Dendritic cell treated with granulocyte-macrophage colony-stimulating factor and Interleukin-4, amounts not matched to agents 40 ng/mL and 50 ng/mL, for 4 days (primary cell): Measurements from ENCODE around the gene BCAS3.

ENCODE experiments used
- H3K27ac Mint-ChIP-seq: one replicate; pipeline ENCODE4 v1.8.0; 2022; ENCODE audit warnings: mild to moderate bottlenecking, mixed read lengths
- H3K27me3 Mint-ChIP-seq: one replicate; pipeline ENCODE4 v1.8.0; 2022; ENCODE audit warnings: mild to moderate bottlenecking, mixed read lengths
- H3K36me3 Mint-ChIP-seq: one replicate; pipeline ENCODE4 v1.8.0; 2022; ENCODE audit warnings: low read depth, mixed read lengths
- H3K4me1 Mint-ChIP-seq: one replicate; pipeline ENCODE4 v1.8.0; 2022; ENCODE audit warnings: low read depth, mixed read lengths
- H3K4me3 Mint-ChIP-seq: one replicate; pipeline ENCODE4 v1.8.0; 2022; ENCODE audit warnings: mild to moderate bottlenecking, moderate library complexity, mixed read lengths
- H3K9me3 Mint-ChIP-seq: one replicate; pipeline ENCODE4 v1.8.0; 2022; ENCODE audit warnings: mixed read lengths
- intact Hi-C: fragments of 100-400 bp; cut with micrococcal nuclease; formaldehyde crosslinking; loops from one replicate; pipeline ENCODE4 v1.15.0; 2022

BCAS3 gene

GRCh38 chr17:61391595-61392291 is 714.1 kb downstream of the BCAS3 start:
- H3K4me1 Mint-ChIP-seq = peaks cover 4% of the 10 kb centered on the region
- H3K27me3 Mint-ChIP-seq = peaks cover 74% of the 10 kb centered on the region
- H3K4me3 Mint-ChIP-seq = no peak overlapping the region
- H3K27ac Mint-ChIP-seq = no peak overlapping the region
- no peaks in the 10 kb centered on the region for H3K9me3 Mint-ChIP-seq
- intact Hi-C loops = loop anchor here (5.0 kb wide), 2 partner anchors 389 to 669 kb away; no protein-coding TSS in a partner anchor
- no peaks in the 10 kb centered on the region for H3K36me3 Mint-ChIP-seq

DNA sequence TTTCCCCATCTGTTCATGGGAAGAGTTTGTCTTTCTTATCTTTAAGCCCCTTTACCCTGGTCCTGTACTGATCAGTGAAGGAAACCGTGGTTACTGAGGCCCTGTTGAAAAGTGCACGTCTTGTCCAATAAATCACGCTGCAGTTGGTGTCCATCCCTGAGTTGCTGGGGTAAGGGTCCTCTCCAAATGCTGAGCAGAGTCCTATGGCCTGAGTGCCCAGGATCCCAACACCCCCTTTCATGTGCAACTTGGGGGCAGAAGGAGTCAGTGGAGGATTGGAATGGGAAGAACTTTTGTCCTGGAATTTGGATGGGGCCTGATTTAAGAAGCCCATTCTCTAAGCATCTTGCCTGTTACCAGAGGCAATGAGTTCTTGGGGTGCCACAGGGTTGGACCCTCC is 715.0 kb downstream of the BCAS3 start:
- no peak overlapping the region for H3K4me3 Mint-ChIP-seq
- H3K36me3 Mint-ChIP-seq = no peaks in the 10 kb centered on the region
- no peaks in the 10 kb centered on the region for H3K9me3 Mint-ChIP-seq
- H3K27me3 Mint-ChIP-seq = peaks cover 80% of the 10 kb centered on the region
- peaks cover 4% of the 10 kb centered on the region for H3K4me1 Mint-ChIP-seq
- intact Hi-C loops = loop anchor here (5.0 kb wide), 2 partner anchors 390 to 670 kb away; no protein-coding TSS in a partner anchor
- no peak overlapping the region for H3K27ac Mint-ChIP-seq

- H3K4me3 Mint-ChIP-seq = no peak overlapping the region
- intact Hi-C loops = loop anchor here (5.0 kb wide), 2 partner anchors 391 to 671 kb away; no protein-coding TSS in a partner anchor
- H3K27ac Mint-ChIP-seq = no peak overlapping the region
- H3K36me3 Mint-ChIP-seq = no peaks in the 10 kb centered on the region
- no peaks in the 10 kb centered on the region for H3K9me3 Mint-ChIP-seq
- peaks cover 86% of the 10 kb centered on the region for H3K27me3 Mint-ChIP-seq
- H3K4me1 Mint-ChIP-seq = peaks cover 13% of the 10 kb centered on the region
These were observed 715.9 kb downstream of the BCAS3 start for GRCh38 chr17:61393550-61393903.

DNA sequence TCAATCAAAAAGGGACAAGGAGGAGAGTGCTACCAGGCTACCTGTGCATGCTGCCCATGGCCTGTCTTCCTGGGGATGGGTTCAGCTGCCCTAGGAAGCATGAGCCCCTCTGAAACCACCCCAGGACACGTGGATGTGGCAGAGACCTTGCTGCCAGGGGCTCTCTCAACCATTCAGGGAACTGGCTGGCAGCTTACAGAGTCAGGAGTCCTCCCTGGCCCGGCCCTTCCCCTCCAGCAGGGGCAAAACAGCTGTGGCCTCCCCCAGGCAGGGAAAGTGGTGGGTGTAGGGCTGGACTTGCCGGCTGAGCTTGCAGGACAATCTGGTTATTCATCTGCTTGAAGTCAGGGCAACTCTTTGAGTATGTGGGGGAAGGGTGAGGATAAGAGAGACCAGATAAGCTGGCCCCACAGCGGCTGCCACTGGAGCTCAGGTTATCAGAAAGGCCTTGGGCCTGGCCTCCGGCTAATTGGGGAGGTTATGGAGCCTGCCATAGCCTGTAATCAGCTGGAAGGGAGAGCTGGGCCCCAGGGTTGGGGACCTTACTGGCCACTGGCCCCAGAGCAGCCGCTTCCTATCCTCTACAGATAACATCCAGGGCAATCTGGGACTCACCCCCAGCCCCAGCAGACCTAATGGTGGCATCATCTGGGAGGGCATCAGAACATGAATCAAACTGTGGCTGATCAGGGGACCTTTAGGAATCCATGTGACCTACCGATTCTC is 716.4 kb downstream of the BCAS3 start:
- intact Hi-C loops = loop anchor here (5.0 kb wide), 2 partner anchors 392 to 672 kb away; no protein-coding TSS in a partner anchor
- Mint-ChIP-seq H3K27ac (no peak overlapping the region), H3K27me3 (peaks cover 86% of the 10 kb centered on the region), H3K4me1 (peaks cover 16% of the 10 kb centered on the region), H3K36me3 (no peaks in the 10 kb centered on the region), H3K4me3 (no peak overlapping the region), H3K9me3 (no peaks in the 10 kb centered on the region)

- peaks cover 84% of the 10 kb centered on the region for H3K27me3 Mint-ChIP-seq
These were observed 717.2 kb downstream of the BCAS3 start for GRCh38 chr17:61394630-61395408.

GRCh38 chr17:61395409-61395982 is 717.8 kb downstream of the BCAS3 start:
- Mint-ChIP-seq H3K27me3 (peaks cover 78% of the 10 kb centered on the region), H3K27ac (no peak overlapping the region), H3K4me1 (peaks cover 16% of the 10 kb centered on the region), H3K9me3 (no peaks in the 10 kb centered on the region), H3K36me3 (no peaks in the 10 kb centered on the region), H3K4me3 (no peak overlapping the region)
- intact Hi-C loops = no loop called here

More at GRCh38 chr17:61394630-61395408, 717.2 kb downstream of the BCAS3 start:
- no peak overlapping the region for H3K4me3 Mint-ChIP-seq
- H3K9me3 Mint-ChIP-seq = no peaks in the 10 kb centered on the region
- H3K4me1 Mint-ChIP-seq = peaks cover 16% of the 10 kb centered on the region
- intact Hi-C loops = loop anchor here (5.0 kb wide), 2 partner anchors 393 to 673 kb away; no protein-coding TSS in a partner anchor
- no peak overlapping the region for H3K27ac Mint-ChIP-seq
- no peaks in the 10 kb centered on the region for H3K36me3 Mint-ChIP-seq

- no peaks in the 10 kb centered on the region for H3K9me3 Mint-ChIP-seq
- H3K27ac Mint-ChIP-seq = no peak overlapping the region
- intact Hi-C loops = no loop called here
- H3K36me3 Mint-ChIP-seq = no peaks in the 10 kb centered on the region
- peaks cover 21% of the 10 kb centered on the region for H3K4me1 Mint-ChIP-seq
- H3K4me3 Mint-ChIP-seq = no peak overlapping the region
- H3K27me3 Mint-ChIP-seq = peaks cover 78% of the 10 kb centered on the region
These were observed 718.4 kb downstream of the BCAS3 start for GRCh38 chr17:61395983-61396585.

- Mint-ChIP-seq H3K27me3 (peaks cover 79% of the 10 kb centered on the region), H3K4me1 (peaks cover 25% of the 10 kb centered on the region), H3K36me3 (no peaks in the 10 kb centered on the region), H3K27ac (no peak overlapping the region), H3K4me3 (no peak overlapping the region), H3K9me3 (no peaks in the 10 kb centered on the region)
- intact Hi-C loops = no loop called here
These were observed 719.0 kb downstream of the BCAS3 start for GRCh38 chr17:61396586-61397085.

GRCh38 chr17:61397086-61397842 is 719.6 kb downstream of the BCAS3 start:
- intact Hi-C loops = no loop called here
- H3K4me3 Mint-ChIP-seq = no peak overlapping the region
- H3K4me1 Mint-ChIP-seq = peaks cover 26% of the 10 kb centered on the region
- peaks cover 79% of the 10 kb centered on the region for H3K27me3 Mint-ChIP-seq
- H3K9me3 Mint-ChIP-seq = no peaks in the 10 kb centered on the region
- H3K36me3 Mint-ChIP-seq = no peaks in the 10 kb centered on the region
- H3K27ac Mint-ChIP-seq = no peak overlapping the region

DNA sequence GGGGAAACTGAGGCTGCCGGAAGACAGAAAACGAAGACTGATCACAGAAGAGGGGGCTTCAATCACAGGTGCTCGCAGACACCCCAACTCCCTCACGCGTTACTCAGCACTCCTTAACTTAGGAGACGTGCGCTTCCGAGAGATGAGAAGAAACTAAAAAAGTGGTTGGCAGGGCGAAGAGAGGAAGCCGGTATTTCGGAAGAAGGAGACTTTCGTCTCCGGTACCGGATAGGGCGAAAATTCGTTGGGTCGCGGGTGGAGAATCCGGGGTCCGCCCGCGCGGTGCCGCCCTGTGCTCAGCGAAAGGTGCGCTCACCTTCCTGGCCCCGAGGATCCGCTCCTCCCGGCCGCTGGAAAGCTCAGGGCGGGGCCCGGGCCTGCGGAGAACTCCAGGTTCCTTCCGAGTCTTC is 721.1 kb downstream of the BCAS3 start:
- Mint-ChIP-seq H3K4me3 (peak overlapping the region; percentile 14), H3K27me3 (peaks cover 83% of the 10 kb centered on the region), H3K9me3 (no peaks in the 10 kb centered on the region), H3K36me3 (no peaks in the 10 kb centered on the region), H3K27ac (no peak overlapping the region), H3K4me1 (peaks cover 41% of the 10 kb centered on the region)
- intact Hi-C loops = no loop called here

DNA sequence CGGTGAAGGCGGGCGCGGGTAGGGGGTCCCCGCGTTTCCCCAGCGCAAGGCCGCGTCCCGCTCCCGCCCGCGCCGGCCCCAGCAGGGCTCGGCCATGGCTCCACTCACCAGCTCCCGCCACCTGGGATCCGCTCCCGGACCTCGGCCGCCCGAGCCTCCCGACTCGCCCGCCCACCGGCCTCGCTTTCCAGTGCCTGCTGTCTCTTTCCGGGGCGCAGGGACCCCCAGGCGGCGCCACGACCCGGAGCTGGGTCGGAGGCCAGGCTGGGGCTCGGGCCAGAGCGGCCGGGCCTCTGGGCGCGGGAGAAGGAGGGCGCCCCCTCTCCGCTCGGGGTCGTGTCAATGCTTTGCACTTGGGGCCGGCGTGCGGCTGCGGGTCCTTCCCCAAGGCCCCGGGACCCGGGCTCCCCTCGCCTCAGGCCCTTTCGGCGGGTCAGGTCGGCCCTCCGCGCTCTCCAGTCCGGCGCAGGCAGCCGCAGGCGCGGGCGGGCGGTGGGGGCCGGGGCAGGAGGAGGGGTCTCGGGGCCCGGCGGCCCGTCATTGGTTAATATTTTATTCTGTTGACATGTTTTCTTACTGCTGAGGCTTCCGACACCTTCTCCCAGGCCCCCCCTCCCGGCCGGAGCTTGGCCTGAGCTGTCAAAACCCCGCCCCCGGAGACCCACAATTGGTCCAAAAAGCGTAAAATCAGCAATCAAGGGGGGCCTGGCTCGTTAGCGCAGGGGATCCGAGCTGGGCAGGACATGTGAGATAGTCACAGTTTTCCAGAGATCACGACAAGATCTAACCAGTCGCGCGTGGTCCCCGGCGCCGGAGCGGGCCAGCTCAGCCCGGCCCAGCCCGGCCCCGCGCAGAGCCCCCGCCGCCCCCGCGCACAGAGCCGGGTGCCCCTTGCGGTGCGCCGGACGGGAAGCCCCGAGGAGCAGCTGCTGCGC is 721.7 kb downstream of the BCAS3 start, which contains the start of gene TBX2:
Gene TBX2 (plus strand): TSS at position 713 of the 935 bp plus-strand sequence. CDS start 334 bp downstream, outside the sequence.
- H3K9me3 Mint-ChIP-seq = no peaks in the 10 kb centered on the region
- H3K4me1 Mint-ChIP-seq = peaks cover 48% of the 10 kb centered on the region
- peaks cover 83% of the 10 kb centered on the region for H3K27me3 Mint-ChIP-seq
- intact Hi-C loops = no loop called here
- H3K4me3 Mint-ChIP-seq = peak within 1 kb of the TSS; percentile 51
- H3K27ac Mint-ChIP-seq = no peak within 1 kb of the TSS
- no peaks in the 10 kb centered on the region for H3K36me3 Mint-ChIP-seq
